GM12801 (cell line): ENCODE data around the gene CCDC40.

ENCODE experiments used
- CTCF ChIP-seq: IDR thresholded peaks from one replicate; pipeline ENCODE4 v1.5.1; 2011; ENCODE audit warnings: control low read depth; ENCODE audit not compliant: insufficient read length; ENCODE audit errors: extremely low read depth

Gene CCDC40

DNA sequence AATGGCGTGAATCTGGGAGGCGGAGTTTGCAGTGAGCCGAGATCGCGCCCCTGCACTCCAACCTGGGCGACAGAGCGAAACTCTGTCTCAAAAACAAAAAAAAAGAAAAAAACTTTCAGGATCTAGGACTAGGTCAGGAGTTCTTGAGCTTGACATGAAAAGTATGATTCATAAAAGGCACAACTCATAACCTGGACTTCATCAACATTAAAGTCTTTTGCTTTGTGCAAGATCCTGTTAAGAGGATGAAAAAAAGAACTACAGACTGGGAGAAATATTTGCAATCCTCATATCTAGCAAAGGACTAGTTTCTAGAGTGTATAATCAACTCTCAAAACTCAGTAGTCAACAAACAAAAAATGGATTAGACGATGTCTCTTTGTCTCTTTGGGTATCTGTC lies 40.7 kb upstream of the CCDC40 start:
- no peak for TF ChIP-seq CTCF

GRCh38 chr17:79996291-79996690 lies 40.2 kb upstream of the CCDC40 start:
- no peak for TF ChIP-seq CTCF

DNA sequence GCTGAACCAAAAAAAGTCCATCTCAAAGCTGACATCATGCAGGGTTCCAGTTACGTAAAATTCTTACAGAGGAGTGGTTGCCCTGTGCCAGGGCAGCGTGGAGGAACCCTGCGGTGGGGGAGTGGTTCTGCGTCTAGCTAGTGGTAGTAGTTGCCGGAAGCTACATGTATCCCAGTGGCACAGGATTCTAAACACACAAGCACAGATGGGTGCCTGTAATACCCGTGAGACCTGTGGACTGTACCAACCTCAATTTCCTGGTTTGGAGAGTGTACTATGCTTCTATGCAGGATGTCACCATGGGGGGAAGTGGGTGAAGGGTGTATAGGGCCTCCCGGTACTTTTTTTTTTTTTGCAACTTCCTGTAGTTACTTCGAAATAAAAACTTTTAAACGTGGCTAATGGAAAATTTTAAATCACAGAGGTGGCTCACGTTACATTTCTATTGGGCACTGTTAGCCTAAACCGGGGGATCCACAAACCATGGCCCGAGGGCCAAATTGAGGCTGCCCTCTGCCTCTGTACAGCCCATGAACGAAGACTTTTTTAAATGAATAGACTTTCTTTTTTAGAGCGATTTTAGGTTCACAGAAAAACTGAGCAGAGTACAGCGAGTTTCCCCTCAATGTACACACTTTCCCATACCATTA lies 39.3 kb upstream of the CCDC40 start:
- no peak for TF ChIP-seq CTCF

DNA sequence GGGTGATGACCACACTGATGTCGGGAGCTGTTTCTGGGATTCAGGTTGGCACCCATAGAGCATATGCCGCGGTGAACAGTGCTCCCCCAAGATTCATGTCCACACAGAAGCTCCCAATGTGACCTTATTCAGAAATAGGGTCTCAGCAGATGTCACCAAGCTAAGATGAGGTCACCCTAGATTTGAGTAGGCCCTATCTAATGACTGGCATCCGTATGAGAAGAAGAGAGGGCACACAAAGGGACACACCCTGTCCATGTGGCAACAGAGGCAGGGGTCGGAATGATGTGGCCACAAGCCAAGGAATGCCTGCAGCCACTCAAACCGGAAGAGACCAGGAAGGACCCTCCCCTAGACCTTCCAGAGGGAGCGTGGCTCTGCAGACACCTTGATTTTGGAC lies 36.3 kb upstream of the CCDC40 start:
- TF ChIP-seq CTCF = no peak

DNA sequence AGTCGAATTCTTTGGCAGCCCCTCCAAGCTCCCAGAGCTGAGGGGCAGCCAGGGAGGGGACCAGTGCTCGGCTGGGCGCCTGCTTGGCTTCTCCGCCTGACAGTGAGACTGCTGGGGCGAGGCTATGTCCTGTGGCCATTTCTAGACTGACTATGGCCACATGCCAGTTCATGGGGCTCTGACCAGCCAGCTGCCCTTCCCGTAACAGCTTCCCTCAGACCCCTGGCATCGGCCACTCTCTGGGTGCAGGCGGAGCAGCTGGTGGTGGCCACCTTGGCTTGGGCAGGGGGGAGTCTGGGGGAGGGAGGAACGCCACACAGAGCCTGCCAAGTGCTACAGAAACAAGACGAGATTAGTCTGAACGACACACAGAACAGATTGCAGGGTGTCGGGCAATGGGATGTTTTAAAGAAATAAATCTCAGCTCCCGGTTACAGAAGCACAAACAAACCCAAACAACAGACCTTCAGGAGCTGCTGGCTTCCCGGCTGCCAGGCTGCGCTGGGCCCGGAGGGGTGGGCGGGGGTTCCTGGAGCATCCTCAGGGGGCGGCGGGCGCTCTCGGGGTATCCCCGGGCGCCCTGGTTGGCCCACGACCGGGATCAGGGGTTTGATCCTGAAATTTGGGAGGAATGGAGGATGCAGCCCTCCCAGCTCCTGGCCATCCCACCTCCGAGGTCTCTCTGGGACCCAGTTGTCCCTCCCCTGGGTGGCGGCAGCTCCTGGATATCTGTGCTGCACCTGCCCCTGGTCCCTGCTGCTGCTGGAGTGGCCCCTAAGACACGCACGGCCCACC lies 35.3 kb upstream of the CCDC40 start:
- TF ChIP-seq CTCF = no peak

GRCh38 chr17:80002070-80002641 lies 34.3 kb upstream of the CCDC40 start:
- no peak for TF ChIP-seq CTCF

DNA sequence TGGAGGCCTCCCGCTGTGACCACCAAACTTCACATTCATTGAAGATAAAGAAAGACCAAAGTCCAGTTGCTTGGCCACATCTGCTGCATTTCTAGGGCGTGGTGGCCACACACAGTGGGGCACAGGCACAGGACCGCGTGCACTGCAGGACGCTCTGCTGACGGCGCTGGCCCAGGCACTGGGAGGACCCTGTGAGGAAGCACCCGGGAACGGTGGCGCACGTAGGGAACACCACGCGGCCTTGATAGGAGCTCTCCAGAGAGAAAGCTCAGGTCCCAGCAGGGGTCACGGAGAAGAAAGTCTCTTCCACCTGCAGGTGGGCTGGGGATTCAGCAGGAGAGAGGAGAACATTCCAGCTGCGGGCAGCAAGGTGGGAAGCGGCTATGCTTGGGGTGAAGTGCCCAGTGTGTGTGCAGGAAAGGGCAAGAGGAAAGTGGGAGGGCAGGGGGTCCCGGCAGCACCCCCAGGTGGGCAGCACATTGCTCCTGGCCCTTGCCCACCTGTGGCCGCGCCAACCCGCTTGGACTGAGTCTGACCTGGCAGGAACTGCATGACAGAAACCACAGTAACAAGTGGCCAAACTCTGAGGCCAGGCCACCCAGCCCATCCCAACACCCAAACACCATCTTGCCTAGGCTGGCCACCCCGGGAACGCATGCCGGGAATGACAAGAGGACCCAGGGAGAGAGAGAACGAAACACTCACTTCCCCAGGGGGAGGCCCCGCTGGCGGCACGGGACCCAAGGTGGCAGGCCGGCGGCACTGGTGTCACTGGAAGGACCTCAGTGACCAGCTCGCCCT lies 33.6 kb upstream of the CCDC40 start:
- no peak for TF ChIP-seq CTCF
